HCT116 (cell line): ENCODE data around the gene FAR1.

Experiments
- ELF1 ChIP-seq: IDR thresholded peaks from 2 replicates; pipeline ENCODE4 v1.6.1; 2012; ENCODE audit warnings: low read depth, borderline replicate concordance
- EZH2 ChIP-seq: fragments of 200-600 bp; sonication (generic); IDR thresholded peaks from 2 replicates; pipeline ENCODE4 v1.6.1; 2017; ENCODE audit warnings: antibody characterized with exemption, mixed run types
- EZH2phosphoT487 ChIP-seq: fragments of 200-600 bp; IDR thresholded peaks from 2 replicates; pipeline ENCODE4 v1.6.1; 2018; ENCODE audit warnings: antibody characterized with exemption, borderline replicate concordance
- POLR2A ChIP-seq: IDR thresholded peaks from 2 replicates; pipeline ENCODE4 v1.7.0; 2011; ENCODE audit warnings: borderline replicate concordance; ENCODE audit not compliant: insufficient read depth, insufficient read length; ENCODE audit errors: extremely low read depth
- POLR2AphosphoS5 ChIP-seq: IDR thresholded peaks from 2 replicates; pipeline ENCODE4 v1.6.1; 2011; ENCODE audit warnings: mild to moderate bottlenecking, low read depth, low read length, moderate library complexity
- RAD21 ChIP-seq: IDR thresholded peaks from 2 replicates; pipeline ENCODE4 v1.6.1; 2012; ENCODE audit warnings: low read depth, mild to moderate bottlenecking
- YY1 ChIP-seq: IDR thresholded peaks from 2 replicates; pipeline ENCODE4 v1.6.1; 2011; ENCODE audit warnings: low read length, low read depth, moderate library complexity, mild to moderate bottlenecking; ENCODE audit not compliant: insufficient replicate concordance; ENCODE audit errors: extremely low read depth
- TF ChIP-seq, protein P1 (sequence below), 3 experiments: fragments of 200-600 bp in 1 of 3; sonication (generic) in 1 of 3; IDR thresholded peaks in 2 of 3; conservative IDR thresholded peaks in 1 of 3; 2 replicates each; pipeline ENCODE4 v1.5.1; 2012 to 2017; ENCODE audit warnings: low read depth in 2 of 3, low read length in 2 of 3, antibody characterized with exemption in 1 of 3, borderline replicate concordance in 1 of 3, control low read depth in 1 of 3, mild to moderate bottlenecking in 1 of 3, mixed read lengths in 1 of 3, mixed run types in 1 of 3, moderate library complexity in 1 of 3; ENCODE audit not compliant: insufficient read depth in 1 of 3
- TF ChIP-seq, protein P2 (sequence below): IDR thresholded peaks from 2 replicates; pipeline ENCODE4 v1.6.1; 2011; ENCODE audit warnings: mild to moderate bottlenecking, low read length, moderate library complexity; ENCODE audit not compliant: insufficient replicate concordance; ENCODE audit errors: extremely low read depth
- TF ChIP-seq, protein P3 (sequence below): IDR thresholded peaks from 2 replicates; pipeline ENCODE4 v1.6.1; 2012
- TF ChIP-seq, protein P4 (sequence below): IDR thresholded peaks from 2 replicates; pipeline ENCODE4 v1.6.1; 2012

DNA sequence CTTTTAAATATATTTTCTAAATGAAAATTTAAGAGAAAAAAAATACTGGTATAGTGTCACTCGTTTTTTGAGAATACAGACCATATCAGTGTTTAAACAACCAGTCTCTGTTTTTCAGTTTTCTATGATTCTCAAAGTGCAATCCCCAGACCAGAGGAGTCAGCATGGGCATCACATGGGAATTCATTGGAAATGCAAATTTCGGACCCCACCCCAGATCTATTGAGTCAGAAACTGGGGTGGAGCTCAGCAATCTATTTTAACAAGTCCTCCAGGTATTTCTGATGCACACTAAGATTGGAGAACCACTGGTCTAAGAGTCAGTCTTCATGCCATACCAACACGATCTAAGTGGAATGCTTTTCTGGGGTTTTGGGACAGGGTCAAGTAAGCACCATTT is 66.1 kb downstream of the FAR1 start:
- TF ChIP-seq, protein P1, sequence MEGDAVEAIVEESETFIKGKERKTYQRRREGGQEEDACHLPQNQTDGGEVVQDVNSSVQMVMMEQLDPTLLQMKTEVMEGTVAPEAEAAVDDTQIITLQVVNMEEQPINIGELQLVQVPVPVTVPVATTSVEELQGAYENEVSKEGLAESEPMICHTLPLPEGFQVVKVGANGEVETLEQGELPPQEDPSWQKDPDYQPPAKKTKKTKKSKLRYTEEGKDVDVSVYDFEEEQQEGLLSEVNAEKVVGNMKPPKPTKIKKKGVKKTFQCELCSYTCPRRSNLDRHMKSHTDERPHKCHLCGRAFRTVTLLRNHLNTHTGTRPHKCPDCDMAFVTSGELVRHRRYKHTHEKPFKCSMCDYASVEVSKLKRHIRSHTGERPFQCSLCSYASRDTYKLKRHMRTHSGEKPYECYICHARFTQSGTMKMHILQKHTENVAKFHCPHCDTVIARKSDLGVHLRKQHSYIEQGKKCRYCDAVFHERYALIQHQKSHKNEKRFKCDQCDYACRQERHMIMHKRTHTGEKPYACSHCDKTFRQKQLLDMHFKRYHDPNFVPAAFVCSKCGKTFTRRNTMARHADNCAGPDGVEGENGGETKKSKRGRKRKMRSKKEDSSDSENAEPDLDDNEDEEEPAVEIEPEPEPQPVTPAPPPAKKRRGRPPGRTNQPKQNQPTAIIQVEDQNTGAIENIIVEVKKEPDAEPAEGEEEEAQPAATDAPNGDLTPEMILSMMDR (IDR thresholded peaks at IDR 0.05 in 2 of 3, conservative IDR thresholded peaks at IDR 0.05 in 1 of 3; ENCODE audit: borderline replicate concordance in 1 of 3, insufficient read depth in 1 of 3, low read depth in 2 of 3, low read length in 2 of 3): no peak
- TF ChIP-seq RAD21 (no peak), EZH2 (no peak), POLR2A (no peak), EZH2phosphoT487 (no peak), POLR2AphosphoS5 (no peak), ELF1 (no peak), YY1 (no peak)
- TF ChIP-seq, protein P2, sequence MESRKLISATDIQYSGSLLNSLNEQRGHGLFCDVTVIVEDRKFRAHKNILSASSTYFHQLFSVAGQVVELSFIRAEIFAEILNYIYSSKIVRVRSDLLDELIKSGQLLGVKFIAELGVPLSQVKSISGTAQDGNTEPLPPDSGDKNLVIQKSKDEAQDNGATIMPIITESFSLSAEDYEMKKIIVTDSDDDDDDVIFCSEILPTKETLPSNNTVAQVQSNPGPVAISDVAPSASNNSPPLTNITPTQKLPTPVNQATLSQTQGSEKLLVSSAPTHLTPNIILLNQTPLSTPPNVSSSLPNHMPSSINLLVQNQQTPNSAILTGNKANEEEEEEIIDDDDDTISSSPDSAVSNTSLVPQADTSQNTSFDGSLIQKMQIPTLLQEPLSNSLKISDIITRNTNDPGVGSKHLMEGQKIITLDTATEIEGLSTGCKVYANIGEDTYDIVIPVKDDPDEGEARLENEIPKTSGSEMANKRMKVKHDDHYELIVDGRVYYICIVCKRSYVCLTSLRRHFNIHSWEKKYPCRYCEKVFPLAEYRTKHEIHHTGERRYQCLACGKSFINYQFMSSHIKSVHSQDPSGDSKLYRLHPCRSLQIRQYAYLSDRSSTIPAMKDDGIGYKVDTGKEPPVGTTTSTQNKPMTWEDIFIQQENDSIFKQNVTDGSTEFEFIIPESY: no peak
- TF ChIP-seq, protein P3, sequence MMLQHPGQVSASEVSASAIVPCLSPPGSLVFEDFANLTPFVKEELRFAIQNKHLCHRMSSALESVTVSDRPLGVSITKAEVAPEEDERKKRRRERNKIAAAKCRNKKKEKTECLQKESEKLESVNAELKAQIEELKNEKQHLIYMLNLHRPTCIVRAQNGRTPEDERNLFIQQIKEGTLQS: no peak
- TF ChIP-seq, protein P4, sequence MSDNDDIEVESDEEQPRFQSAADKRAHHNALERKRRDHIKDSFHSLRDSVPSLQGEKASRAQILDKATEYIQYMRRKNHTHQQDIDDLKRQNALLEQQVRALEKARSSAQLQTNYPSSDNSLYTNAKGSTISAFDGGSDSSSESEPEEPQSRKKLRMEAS: no peak
